ENCODE results near the gene SDK1. TPM values are rescaled to one million over a fixed set of nuclear protein-coding genes. Genes with fewer than 3 reads are reported as not detected.

The SDK1 gene
- total RNA-seq, 1 donor from 2014 or later, result 3.9 TPM

GRCh38 chr7:4065190-4065589 lies 764.1 kb downstream of the SDK1 start:
- TF ChIP-seq CTCF (IDR thresholded peaks at IDR 0.05; ENCODE audit: insufficient read depth, low read length, poor library complexity, severe bottlenecking), result no peak
- H3K4me3 ChIP-seq (ENCODE audit: low read depth, low read length), result no peak overlapping the region
- H3K36me3 ChIP-seq (ENCODE audit: control insufficient read depth, insufficient read depth, low read length), result no peaks in the 10 kb centered on the region
- peaks cover 8% of the 10 kb centered on the region for H3K27me3 ChIP-seq (ENCODE audit: control insufficient read depth, insufficient read depth, low read length)
- DNase-seq (ENCODE audit: low read depth), result no peak

GRCh38 chr7:4066206-4066605 lies 765.2 kb downstream of the SDK1 start:
- no peak for DNase-seq (ENCODE audit: low read depth)
- Histone ChIP-seq H3K27me3 (ENCODE audit: control insufficient read depth, insufficient read depth, low read length) (peaks cover 8% of the 10 kb centered on the region), H3K36me3 (ENCODE audit: control insufficient read depth, insufficient read depth, low read length) (no peaks in the 10 kb centered on the region), H3K4me3 (ENCODE audit: low read depth, low read length) (no peak overlapping the region)
- no peak for TF ChIP-seq CTCF (IDR thresholded peaks at IDR 0.05; ENCODE audit: insufficient read depth, low read length, poor library complexity, severe bottlenecking)

GRCh38 chr7:4066626-4067475 lies 765.8 kb downstream of the SDK1 start:
- H3K4me3 ChIP-seq (ENCODE audit: low read depth, low read length), result no peak overlapping the region
- TF ChIP-seq CTCF (IDR thresholded peaks at IDR 0.05; ENCODE audit: insufficient read depth, low read length, poor library complexity, severe bottlenecking), result no peak
- no peaks in the 10 kb centered on the region for H3K36me3 ChIP-seq (ENCODE audit: control insufficient read depth, insufficient read depth, low read length)
- DNase-seq (ENCODE audit: low read depth), result no peak
- H3K27me3 ChIP-seq (ENCODE audit: control insufficient read depth, insufficient read depth, low read length), result peaks cover 8% of the 10 kb centered on the region

- Histone ChIP-seq H3K27me3 (ENCODE audit: control insufficient read depth, insufficient read depth, low read length) (peaks cover 8% of the 10 kb centered on the region), H3K36me3 (ENCODE audit: control insufficient read depth, insufficient read depth, low read length) (no peaks in the 10 kb centered on the region), H3K4me3 (ENCODE audit: low read depth, low read length) (no peak overlapping the region)
- no peak for DNase-seq (ENCODE audit: low read depth)
- no peak for TF ChIP-seq CTCF (IDR thresholded peaks at IDR 0.05; ENCODE audit: insufficient read depth, low read length, poor library complexity, severe bottlenecking)
Measured at GRCh38 chr7:4067476-4067760, 766.4 kb downstream of the SDK1 start.

GRCh38 chr7:4067874-4068273 lies 766.8 kb downstream of the SDK1 start:
- TF ChIP-seq CTCF (IDR thresholded peaks at IDR 0.05; ENCODE audit: insufficient read depth, low read length, poor library complexity, severe bottlenecking), result no peak
- Histone ChIP-seq H3K27me3 (ENCODE audit: control insufficient read depth, insufficient read depth, low read length) (peaks cover 8% of the 10 kb centered on the region), H3K36me3 (ENCODE audit: control insufficient read depth, insufficient read depth, low read length) (no peaks in the 10 kb centered on the region), H3K4me3 (ENCODE audit: low read depth, low read length) (no peak overlapping the region)
- DNase-seq (ENCODE audit: low read depth), result no peak

GRCh38 chr7:4068286-4068685 lies 767.2 kb downstream of the SDK1 start:
- no peak for TF ChIP-seq CTCF (IDR thresholded peaks at IDR 0.05; ENCODE audit: insufficient read depth, low read length, poor library complexity, severe bottlenecking)
- DNase-seq (ENCODE audit: low read depth), result no peak
- Histone ChIP-seq H3K4me3 (ENCODE audit: low read depth, low read length) (no peak overlapping the region), H3K36me3 (ENCODE audit: control insufficient read depth, insufficient read depth, low read length) (no peaks in the 10 kb centered on the region), H3K27me3 (ENCODE audit: control insufficient read depth, insufficient read depth, low read length) (peaks cover 8% of the 10 kb centered on the region)

Data from kidney epithelial cell (primary cell).